ENCODE results near the gene RGS18.
"Not testable (repeated sequence)": the region's sequence is repeated elsewhere in the genome, so short reads cannot be mapped to it uniquely, and the experiment has no call there.

RGS18 gene, protein sequence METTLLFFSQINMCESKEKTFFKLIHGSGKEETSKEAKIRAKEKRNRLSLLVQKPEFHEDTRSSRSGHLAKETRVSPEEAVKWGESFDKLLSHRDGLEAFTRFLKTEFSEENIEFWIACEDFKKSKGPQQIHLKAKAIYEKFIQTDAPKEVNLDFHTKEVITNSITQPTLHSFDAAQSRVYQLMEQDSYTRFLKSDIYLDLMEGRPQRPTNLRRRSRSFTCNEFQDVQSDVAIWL

DNA sequence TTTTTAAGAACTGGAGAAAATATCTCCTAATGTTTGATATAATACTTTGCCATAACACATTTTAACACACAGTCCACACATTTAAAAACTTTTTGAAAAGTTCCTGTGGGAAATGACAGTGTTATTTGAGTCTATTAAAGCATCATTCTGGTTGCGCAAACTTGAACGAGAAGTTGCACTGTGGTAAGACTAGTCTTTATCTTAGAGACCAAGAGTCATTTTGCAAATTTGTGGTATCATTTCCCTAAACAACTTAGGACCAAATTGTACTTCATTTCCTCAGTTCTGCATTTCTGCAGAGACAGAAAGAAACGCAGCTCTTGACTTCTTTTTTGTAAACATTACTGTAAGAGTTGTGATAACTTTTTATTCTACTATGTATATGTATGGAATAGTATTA lies at the start of gene RGS18:
TSS of gene RGS18 (plus strand) at position 282 of the 400 bp plus-strand sequence. CDS start 176 bp downstream, outside the sequence.
- no peak for DNase-seq (ENCODE audit: low read depth, low spot score)

DNA sequence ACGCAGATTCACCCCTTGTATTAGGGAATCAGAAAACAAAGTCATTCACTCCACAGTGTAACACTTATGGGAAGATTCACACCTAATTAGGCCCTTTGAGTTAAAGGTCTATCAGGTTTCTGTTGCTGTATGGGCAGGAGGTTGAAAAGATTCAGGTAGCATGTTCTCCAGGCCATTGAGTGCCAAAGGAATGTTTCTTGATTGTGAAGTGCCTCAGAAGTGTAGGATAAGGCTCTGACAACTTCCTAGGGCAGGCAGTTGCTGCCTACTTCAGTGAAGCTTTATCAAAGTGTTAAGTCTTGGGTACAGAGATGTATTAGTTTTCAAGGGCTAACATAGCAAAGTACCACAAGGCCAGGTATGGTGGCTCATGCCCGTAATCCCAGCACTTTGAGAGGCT lies 48.7 kb upstream of the RGS18 start:
- DNase-seq (ENCODE audit: low read depth, low spot score), result no peak

DNA sequence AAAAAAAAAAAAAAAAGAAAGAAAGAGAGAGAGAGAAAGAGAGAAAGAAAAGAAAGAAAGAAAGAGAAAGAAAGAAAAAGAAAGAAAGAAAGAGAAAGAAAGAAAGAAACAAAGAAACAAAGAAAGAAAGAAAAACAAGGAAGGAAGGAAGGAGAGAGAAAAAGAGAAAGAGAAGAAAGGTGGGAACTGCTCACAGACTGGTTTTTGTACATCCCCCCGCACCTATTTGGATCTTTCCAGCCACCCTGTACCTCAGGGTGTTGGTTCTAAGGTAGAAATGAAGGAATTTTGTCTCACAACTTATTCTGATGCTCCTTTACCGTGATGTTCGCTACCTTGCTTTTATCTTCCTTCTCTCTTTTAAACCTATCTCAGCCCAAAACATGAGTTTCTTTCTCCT lies 43.3 kb upstream of the RGS18 start:
- DNase-seq (ENCODE audit: low read depth, low spot score), result no peak

DNA sequence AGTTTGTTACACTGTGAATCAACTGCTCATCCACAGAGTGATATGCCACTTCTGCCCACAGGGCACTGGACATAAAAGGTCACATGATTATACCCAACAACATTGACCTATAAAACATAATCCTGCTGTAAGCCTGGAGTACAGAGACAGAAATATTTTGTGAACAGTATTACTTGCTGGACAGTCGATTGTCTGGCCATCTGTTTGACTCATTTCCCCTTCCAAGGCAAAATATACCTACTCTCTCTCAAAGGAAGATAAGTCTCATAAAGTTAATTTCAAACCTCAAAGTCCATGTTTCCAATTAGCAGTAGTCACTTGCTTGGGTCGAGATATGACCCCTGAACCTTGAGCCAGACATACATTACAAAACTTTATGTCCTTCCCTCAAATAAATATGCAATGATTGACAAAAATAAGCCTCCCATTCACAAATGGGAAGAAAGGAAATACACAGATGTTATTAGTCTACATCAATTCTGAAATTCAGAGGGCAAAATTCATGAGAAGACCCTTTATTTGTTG lies 39.3 kb upstream of the RGS18 start:
- DNase-seq (ENCODE audit: low read depth, low spot score), result no peak

DNA sequence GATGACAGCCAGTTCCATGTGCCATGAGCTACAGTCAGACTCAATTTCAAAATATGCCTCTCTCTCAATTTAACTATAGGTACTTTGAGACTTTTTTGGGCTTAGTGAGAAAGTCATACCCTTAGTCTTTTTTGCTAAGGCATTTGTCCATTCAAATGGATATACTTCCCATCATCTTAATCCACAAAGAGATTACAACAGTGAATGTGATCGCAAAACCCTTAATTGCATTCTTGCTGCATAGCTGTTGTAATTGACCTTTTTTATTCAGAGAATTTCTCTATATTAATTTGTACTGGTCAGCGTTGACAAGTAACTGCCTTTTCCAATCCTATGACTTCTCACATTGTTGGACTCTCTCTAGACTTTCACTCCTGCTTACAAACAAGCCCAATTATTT lies 38.6 kb upstream of the RGS18 start:
- no peak for DNase-seq (ENCODE audit: low read depth, low spot score)

DNA sequence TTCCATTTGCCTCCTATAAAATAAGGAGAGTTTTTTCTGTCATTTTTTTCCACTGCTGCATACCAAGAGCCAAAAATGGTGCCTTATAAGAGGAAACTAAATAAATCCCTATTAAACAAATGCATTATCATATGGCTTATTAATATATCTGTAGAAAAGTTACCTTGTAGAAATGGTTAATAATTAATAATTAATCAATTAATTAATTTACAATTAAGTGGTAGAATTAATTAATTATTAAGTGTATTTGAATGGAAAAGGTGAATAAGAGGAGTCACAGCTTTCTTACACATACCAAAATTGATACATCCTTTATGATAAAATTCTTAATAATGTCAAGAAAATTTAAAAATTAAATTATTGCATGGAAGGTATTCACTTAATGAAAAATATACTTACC lies 35.6 kb upstream of the RGS18 start:
- DNase-seq (ENCODE audit: low read depth, low spot score), result no peak

DNA sequence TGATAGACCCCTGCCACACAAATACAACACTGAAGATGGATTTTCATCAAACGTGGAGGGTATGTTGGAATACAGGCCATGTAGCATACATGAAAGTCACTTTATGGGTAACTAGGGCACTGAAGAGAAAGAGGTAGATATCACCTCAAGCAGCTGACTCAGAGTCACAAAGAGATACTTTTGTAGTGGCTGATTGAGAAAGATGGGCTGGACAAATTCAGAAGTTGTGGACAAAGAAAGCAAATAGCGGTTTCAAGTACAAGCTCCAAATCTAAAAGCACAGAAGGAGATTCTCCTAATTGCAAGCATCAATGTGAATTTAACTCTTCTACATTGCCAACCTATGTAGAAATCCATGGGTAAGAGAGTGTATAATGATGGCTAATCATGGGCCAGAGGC lies 35.0 kb upstream of the RGS18 start:
- no peak for DNase-seq (ENCODE audit: low read depth, low spot score)

DNA sequence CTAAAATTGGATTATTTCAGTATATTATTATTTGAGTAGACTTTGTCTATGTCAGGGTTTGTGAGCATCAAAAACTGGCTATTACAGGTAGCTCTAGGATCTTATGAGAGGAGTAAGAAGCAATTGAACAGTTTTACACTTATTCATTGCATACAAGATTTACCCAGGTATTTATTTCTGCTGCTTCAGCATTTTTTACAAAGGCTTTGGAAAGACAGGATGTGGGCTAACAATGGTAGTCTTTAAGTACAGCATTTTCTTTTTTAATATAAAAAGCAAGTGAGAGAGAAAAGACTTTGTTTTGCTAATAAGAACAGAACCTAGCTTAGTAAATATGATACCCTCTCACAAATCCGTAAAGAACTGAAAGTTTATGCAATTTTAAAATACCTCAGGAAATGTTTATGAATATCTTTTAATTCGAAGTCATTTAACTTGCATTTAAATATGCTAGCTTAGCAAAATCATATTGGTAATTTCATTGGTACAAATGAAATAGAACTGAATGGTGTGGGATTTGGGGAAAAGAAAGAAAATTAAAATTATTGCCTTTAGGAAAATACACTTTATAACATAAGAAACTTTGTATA lies 32.1 kb upstream of the RGS18 start:
- no peak for DNase-seq (ENCODE audit: low read depth, low spot score)

DNA sequence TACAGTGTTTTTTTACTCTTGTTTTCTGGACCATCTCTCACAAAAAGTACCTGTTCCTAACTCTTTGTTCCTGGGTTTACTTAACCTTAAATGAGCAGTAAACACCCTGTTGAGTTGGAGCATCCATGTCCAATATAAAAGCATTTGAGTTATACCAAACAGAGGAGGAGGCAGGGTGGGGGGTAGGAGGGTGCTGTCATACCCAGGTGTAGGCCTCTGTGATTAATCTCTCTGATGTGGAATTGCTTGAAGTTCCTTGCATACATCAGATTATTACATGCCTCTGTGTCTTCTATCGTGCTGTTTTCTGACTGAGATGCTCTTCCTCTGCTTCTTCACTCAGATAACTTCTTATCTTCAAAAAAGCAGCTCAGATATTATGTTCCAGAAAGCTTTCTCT lies 28.1 kb upstream of the RGS18 start:
- no peak for DNase-seq (ENCODE audit: low read depth, low spot score)

DNA sequence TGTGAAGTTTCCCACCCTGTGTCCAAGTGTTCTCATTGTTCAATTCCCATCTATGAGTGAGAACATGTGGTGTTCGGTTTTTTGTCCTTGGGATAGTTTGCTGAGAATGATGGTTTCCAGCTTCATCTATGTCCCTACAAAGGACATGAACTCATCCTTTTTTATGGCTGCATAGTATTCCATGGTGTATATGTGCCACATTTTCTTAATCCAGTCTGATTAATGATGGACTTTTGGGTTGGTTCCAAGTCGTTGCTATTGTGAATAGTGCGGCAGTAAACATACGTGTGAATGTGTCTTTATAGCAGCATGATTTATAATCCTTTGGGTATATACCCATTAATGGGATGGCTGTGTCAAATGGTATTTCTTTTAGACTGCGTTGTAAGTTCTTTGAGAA lies 27.4 kb upstream of the RGS18 start:
- not testable (repeated sequence) for DNase-seq (ENCODE audit: low read depth, low spot score)

DNA sequence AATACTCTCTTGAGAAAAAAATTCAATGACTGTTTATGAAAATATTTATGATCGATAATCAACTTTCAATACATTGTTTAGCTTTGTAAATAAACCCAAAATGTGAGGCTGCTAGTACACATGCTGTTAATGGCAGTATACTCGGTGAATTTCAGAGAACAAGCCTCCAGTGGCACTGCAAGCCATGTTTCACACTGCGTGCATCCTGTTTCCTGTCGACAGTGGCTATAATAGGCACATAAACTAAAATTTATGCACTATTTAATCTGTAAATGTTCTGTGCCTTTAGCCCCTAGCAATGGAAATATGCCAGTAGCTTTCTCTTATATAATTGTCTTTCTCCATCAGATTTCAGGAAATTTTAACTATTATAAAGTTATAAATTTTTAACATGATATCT lies 26.3 kb upstream of the RGS18 start:
- no peak for DNase-seq (ENCODE audit: low read depth, low spot score)

DNA sequence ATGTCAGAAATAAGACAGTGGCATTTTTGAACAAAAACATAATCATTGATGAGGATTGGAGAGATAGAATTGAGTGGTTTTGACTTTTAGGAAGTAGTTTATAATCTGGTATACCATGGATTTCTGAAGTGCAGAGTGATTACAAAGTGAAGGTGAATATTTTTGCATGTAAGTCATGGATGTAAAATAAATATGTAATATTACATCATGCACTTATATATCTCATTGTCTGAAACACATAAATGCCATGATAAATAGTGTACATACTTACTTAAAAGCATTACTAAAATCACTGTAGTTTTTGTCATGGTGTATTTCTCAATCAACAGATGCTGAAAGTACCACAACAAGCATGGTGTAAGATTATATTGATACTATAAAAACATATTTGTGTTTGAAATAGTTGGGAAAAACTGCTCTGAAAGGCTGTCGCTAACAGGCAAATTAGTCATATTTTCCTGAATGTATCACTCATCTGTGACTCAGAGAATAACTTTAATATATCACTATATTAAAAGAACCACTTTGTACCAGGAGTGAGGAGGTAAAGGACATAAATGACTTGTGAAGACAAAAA lies 24.8 kb upstream of the RGS18 start:
- DNase-seq (ENCODE audit: low read depth, low spot score), result no peak

DNA sequence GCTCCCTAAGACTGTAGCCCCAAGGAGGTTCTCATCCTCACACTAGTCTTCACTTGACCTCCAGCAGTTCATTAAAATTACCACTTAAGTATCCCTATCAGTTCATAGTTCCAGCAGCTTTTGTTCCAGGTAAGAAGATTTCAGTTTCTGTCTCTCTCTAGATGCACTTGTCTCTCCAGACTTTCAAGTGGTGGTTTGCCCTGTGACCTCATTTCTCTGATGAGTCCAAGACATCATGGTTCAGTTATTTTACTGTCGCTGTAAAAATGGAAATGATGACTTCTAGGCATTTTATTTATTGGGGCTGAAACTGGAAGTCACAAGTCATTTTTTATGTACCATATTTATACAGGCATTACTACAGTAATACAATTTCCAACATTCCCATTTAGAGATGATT lies 17.9 kb upstream of the RGS18 start:
- DNase-seq (ENCODE audit: low read depth, low spot score), result no peak

DNA sequence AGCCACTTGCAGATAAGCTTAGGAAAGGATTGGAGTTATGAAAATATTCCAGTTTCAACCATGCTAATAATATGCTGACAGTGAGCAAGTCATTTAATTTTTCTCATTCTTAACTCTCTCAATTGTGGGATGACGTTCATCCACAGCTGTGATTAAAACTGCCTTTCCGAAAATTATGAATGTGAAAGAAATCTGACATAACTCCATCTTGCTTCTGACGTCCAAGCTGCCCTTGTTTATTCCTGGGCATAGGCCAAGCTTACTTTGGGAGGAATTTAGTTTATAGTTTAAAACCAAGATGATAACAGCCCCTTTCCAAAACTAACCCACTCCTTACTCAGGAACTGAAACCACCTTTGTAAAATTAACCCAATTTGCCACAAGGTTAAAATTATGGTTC lies 11.0 kb upstream of the RGS18 start:
- DNase-seq (ENCODE audit: low read depth, low spot score), result no peak

DNA sequence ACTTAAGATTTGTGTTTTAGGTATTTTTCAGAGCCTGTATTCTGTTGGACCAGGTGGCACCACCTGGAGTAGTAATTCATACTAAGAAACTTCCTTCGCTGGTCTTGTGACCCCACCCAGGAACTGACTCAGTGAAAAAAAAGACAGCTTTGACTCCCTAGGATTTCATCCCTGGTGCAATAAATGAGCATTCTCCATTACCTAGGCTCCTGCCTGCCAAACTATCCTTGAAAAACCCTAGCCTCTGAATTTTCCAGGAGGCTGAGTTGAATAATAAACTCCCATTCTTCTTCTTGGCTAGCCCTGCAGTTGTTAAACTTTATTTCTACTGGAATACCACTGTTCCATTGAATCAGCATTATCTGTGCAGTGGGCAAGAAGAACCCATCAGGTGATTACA lies 10.6 kb upstream of the RGS18 start:
- DNase-seq (ENCODE audit: low read depth, low spot score), result no peak

DNA sequence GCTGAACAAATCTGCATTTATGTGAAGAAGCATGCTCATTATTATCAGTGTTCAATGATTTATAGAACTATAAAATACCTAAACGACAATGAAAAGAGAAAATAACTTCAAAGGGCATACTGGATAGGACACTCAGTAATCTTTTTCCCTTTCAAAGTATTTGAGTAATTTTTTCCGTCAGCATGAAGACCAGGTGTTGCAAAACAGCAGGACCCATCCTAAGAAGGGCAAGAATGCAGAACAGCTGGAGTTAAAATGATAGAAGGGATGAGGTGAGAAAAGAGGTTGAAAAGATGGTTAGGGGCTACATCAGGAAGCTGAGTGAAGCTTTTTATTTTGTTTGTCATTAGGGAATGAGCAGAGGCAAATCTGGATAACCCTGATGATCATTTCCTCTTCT lies 7.1 kb upstream of the RGS18 start:
- DNase-seq (ENCODE audit: low read depth, low spot score), result no peak

DNA sequence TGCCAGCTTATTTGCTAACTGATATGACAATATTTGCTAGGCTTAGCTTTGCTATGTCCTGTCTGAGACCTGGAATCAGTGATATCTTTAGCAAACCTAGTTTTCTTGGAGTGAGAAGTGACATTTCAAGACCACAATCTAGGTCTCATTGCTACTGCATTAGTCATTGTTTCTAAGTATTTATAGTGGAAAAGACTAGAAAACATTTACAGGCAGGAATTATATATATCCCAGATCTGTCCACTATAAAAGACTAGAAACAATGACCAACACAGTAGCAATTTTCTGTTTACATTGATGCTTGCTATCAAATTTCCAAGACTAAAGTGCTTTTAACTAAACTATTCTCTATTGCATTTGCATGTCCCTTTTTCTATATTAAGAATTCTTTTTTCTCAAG lies 5.0 kb upstream of the RGS18 start:
- peak; percentile 41 for DNase-seq (ENCODE audit: low read depth, low spot score)

DNA sequence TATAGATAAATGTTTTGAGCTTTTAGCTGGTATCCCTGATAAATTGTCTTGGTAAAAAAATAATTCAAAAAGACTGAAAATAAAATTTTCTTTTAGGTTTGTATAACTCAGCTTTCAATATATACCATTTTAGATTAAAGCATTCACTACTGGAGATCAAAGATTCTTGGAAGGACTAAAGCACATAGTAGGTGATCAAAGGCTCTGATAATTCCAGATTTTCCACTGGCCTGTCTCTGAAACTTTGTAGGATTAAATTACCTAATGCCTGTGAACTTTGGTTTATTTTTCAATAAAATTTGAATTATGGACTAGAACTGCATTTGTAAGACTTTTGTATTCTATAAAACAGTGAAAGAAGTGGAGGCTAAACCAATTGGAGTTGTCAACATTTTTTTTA lies 1.2 kb upstream of the RGS18 start:
- DNase-seq (ENCODE audit: low read depth, low spot score), result no peak

DNA sequence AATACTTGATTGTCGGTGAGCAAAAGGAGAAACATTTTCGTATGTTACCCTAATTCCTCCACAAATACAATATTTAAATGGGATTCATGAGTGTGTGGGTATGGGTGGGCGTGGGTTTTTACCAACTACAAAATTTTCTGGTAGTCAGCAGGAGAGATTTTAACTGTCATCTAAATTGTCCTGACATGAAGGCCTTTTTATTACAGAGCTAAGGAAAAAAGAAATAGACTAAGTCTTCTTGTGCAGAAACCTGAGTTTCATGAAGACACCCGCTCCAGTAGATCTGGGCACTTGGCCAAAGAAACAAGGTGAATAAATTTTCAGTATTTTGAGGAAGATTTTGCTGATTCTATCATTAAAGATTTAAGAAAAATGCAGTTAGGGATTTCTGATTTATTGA lies 752 bp downstream of the RGS18 start:
- no peak for DNase-seq (ENCODE audit: low read depth, low spot score)

DNA sequence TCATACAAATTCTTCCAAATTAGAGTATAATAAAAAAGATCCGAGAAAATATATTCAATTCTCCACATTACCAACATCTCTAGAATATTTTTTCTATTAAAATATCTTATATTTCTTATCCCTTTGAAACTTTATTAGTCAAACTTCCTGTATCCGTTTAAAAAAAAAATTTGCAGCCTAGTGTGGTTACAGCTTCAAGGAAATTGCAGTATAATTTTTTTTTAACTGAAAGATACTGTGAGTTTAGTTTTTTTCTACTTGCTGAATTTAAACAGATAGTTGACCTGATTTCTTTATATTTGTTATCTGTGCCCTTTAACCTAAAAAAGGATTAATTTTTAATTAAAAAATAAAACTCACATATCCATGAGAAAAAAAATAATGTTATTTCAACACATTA lies 1.5 kb downstream of the RGS18 start:
- DNase-seq (ENCODE audit: low read depth, low spot score), result no peak

DNA sequence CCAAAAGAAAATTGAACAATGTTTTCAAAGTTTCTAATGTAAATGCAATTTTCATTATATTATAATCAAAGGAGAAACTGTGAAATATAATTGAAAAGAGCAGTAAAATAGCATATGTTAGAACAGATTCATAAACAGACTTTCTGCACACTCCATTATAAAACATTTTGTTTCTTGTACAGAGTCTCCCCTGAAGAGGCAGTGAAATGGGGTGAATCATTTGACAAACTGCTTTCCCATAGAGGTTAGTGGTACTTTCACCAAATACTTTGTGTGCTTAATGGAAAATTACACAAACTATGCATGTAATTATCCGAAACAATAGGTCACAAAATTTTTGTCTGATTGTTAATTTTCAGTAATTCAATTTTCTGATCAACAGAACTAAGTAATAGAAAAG lies 1.9 kb downstream of the RGS18 start:
- no peak for DNase-seq (ENCODE audit: low read depth, low spot score)

DNA sequence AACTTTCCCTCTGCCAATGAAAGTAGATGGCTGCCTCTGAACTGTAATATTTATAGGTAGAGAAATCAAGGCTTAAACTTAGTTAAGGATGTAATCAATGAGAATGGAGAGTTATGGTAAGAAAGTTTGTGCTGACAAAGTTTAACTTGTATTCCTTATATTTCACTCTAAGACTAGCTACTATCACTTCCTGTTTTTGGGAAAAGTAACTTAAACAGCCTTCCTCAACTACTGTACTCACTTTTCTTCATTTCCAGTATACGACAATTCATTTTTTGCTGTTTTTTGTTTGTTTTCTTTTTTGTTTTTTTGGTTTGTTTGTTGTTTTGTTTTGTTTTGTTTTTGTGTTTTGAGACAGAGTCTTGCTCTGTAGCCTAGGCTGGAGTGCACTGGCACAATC lies 3.7 kb downstream of the RGS18 start:
- DNase-seq (ENCODE audit: low read depth, low spot score), result no peak

DNA sequence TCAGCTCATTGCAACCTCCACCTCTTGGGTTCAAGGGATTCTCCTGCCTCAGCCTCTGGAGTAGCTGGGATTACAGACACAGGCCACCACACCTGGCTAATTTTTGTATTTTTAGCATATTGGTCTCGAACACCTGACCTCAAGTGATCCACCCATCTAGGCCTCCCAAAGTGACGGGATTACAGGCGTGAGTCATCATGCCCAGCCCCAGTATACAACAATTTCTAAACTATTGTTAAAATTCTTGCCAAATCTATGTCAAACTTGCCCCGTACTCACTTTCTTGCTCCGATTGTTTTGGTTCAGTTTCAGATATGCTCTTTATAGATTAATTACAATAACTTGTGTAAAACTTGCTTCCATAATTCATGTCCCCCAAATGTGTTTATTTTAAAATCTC lies 4.1 kb downstream of the RGS18 start:
- no peak for DNase-seq (ENCODE audit: low read depth, low spot score)

Measured in astrocyte of the hippocampus (primary cell).